Tibial artery (tissue), 4 donors: ENCODE results near the gene RAB44.

Experiments used
- DNase-seq, 2 donors: peaks; one replicate each; pipeline ENCODE4 v3.0.0-alpha.2; 2019
- H3K27ac ChIP-seq, 2 donors: fragments of 200-600 bp; sonication (generic) in 1 of 2; 1 replicate in 1 of 2; 2 replicates in 1 of 2; pipeline ENCODE4 v1.5.1; 2018 to 2019; ENCODE audit warnings: mild to moderate bottlenecking in 1 of 2
- H3K27me3 ChIP-seq, 2 donors: fragments of 200-600 bp; sonication (generic) in 1 of 2; one replicate each; pipeline versions ENCODE4 v1.5.1 to v1.6.0; 2016 to 2019
- H3K36me3 ChIP-seq, 3 donors: fragments of 200-600 bp; sonication (generic) in 2 of 3; one replicate each; pipeline ENCODE4 v1.5.1; 2016 to 2019; ENCODE audit warnings: mild to moderate bottlenecking in 2 of 3
- H3K4me1 ChIP-seq, 4 donors: fragments of 200-600 bp; sonication (generic) in 2 of 4; 1 replicate in 3 of 4; 2 replicates in 1 of 4; pipeline ENCODE4 v1.5.1; 2016 to 2019
- H3K4me3 ChIP-seq, 2 donors: fragments of 200-600 bp; sonication (generic) in 1 of 2; 1 replicate in 1 of 2; 2 replicates in 1 of 2; pipeline ENCODE4 v1.5.1; 2018 to 2019; ENCODE audit warnings: mild to moderate bottlenecking in 2 of 2
- H3K9me3 ChIP-seq, 3 donors: fragments of 200-600 bp; sonication (generic) in 1 of 3; one replicate each; pipeline ENCODE4 v1.5.1; 2016 to 2019
- intact Hi-C: fragments of 100-400 bp; cut with DNase I; formaldehyde crosslinking; loops from one replicate; pipeline ENCODE4 v1.15.0; 2023; ENCODE audit warnings: low total_unique reads
- TF ChIP-seq, protein P1 (sequence below), 2 experiments: fragments of 200-600 bp in 1 of 2; fragments of 450-650 bp in 1 of 2; IDR thresholded peaks; one replicate each; pipeline ENCODE4 v1.5.1; 2017 to 2019; ENCODE audit warnings: antibody characterized with exemption in 2 of 2, mild to moderate bottlenecking in 1 of 2, moderate library complexity in 1 of 2

The RAB44 gene

DNA sequence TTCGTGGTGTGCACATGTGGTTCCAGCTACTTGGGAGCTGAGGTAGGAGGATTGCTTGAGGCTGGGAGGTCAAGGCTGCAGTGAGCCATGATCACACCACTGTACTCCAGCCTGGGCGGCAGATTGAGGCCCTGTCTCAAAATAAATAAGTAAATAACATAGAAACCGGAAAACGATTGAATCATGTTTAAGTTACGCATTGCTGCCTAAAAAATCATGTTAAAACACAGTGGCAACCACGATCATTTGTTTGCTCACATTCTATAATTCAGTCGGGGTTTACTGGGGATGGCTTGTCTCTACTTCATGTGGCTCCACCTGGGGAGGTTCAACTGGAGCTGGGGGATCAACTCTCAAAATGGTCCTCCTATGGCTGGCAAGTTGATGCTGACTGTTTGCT, 27.4 kb upstream of the RAB44 start:
- Histone ChIP-seq H3K27me3 (no peaks in the 10 kb centered on the region), H3K9me3 (no peaks in the 10 kb centered on the region), H3K27ac (no peak overlapping the region), H3K36me3 (no peaks in the 10 kb centered on the region), H3K4me3 (no peak overlapping the region), H3K4me1 (peaks cover 0 to 14% (median 7%) of the 10 kb centered on the region in 4 donors)
- no peak for DNase-seq
- intact Hi-C loops = no loop called here
- TF ChIP-seq, protein P1, sequence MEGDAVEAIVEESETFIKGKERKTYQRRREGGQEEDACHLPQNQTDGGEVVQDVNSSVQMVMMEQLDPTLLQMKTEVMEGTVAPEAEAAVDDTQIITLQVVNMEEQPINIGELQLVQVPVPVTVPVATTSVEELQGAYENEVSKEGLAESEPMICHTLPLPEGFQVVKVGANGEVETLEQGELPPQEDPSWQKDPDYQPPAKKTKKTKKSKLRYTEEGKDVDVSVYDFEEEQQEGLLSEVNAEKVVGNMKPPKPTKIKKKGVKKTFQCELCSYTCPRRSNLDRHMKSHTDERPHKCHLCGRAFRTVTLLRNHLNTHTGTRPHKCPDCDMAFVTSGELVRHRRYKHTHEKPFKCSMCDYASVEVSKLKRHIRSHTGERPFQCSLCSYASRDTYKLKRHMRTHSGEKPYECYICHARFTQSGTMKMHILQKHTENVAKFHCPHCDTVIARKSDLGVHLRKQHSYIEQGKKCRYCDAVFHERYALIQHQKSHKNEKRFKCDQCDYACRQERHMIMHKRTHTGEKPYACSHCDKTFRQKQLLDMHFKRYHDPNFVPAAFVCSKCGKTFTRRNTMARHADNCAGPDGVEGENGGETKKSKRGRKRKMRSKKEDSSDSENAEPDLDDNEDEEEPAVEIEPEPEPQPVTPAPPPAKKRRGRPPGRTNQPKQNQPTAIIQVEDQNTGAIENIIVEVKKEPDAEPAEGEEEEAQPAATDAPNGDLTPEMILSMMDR (IDR thresholded peaks at IDR 0.05) = no peak

DNA sequence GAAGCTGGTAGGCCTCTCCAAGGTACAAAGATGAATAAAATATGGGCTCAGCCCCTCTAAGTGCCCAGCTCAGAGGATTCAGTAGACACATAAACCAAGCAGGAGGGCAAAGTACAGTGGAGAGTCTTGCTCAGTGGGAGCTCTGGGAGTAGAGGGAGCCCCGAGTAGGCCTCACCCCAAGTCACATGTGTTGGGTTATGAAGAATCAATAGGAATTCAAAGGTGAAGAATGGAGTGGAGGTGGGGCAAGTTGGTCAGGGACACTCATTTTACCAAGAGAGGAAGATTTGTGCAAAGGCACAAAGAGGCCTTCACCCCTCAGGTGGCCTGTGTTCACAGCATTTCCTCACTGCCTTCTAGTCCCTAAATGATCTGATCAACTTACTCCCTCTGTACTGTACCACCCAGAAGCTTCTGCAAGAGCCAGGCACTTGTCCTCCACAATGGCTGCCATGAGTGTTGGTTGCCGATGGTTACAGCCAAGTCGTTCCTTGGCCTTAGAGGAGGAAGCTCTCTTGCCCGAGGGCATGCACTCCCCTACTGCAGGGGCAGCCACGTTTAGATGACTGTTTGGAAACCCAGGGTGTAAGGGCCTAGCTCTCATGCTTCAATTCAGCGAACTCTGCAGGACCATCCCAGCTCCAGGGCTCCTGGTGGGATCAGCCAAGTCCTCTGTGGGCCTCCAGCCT, 25.8 kb upstream of the RAB44 start:
- Histone ChIP-seq H3K36me3 (no peaks in the 10 kb centered on the region), H3K4me3 (no peak overlapping the region), H3K9me3 (no peaks in the 10 kb centered on the region), H3K27me3 (no peaks in the 10 kb centered on the region), H3K4me1 (peaks cover 0 to 19% (median 11%) of the 10 kb centered on the region in 4 donors), H3K27ac (no peak overlapping the region)
- intact Hi-C loops = no loop called here
- TF ChIP-seq, protein P1 (IDR thresholded peaks at IDR 0.05) = no peak
- DNase-seq = no peak

DNA sequence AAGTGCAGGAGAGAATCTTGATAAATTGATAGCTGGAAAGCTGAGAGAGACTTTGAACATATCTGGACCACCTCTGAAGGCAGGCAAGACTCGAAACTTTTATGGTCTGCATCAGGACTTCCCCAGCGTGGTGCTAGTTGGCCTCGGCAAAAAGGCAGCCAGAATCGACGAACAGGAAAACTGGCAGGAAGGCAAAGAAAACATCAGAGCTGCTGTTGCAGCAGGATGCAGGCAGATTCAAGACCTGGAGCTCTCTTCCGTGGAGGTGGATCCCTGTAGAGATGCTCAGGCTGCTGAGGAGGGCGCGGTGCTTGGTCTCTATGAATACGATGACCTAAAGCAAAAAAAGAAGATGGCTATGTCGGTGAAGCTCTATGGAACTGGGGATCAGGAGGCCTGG, 23.7 kb upstream of the RAB44 start:
- intact Hi-C loops = no loop called here
- H3K4me1 ChIP-seq = peaks cover 0 to 25% (median 19%) of the 10 kb centered on the region in 4 donors
- H3K27me3 ChIP-seq = no peaks in the 10 kb centered on the region
- H3K4me3 ChIP-seq = no peak overlapping the region
- no peak overlapping the region for H3K27ac ChIP-seq
- no peak for DNase-seq
- no peaks in the 10 kb centered on the region for H3K9me3 ChIP-seq
- TF ChIP-seq, protein P1 (IDR thresholded peaks at IDR 0.05) = no peak
- no peaks in the 10 kb centered on the region for H3K36me3 ChIP-seq

DNA sequence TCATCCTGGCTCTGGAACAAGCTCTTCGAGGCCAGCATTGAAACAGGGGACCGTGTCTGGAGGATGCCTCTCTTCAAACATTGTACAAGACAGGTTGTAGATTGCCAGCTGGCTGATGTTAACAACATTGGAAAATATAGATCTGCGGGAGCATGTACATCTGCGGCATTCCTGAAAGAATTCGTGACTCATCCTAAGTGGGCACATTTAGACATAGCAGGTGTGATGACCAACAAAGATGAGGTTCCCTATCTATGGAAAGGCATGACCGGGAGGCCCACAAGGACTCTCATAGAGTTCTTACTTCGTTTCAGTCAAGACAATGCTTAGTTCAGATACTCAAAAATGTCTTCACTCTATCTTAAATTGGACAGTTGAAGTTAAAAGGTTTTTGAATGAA, 22.7 kb upstream of the RAB44 start:
- peaks cover 0 to 25% (median 19%) of the 10 kb centered on the region in 4 donors for H3K4me1 ChIP-seq
- intact Hi-C loops = no loop called here
- TF ChIP-seq, protein P1 (IDR thresholded peaks at IDR 0.05) = no peak
- no peak overlapping the region for H3K4me3 ChIP-seq
- no peak for DNase-seq
- no peaks in the 10 kb centered on the region for H3K9me3 ChIP-seq
- no peaks in the 10 kb centered on the region for H3K27me3 ChIP-seq
- no peak overlapping the region for H3K27ac ChIP-seq
- H3K36me3 ChIP-seq = no peaks in the 10 kb centered on the region

DNA sequence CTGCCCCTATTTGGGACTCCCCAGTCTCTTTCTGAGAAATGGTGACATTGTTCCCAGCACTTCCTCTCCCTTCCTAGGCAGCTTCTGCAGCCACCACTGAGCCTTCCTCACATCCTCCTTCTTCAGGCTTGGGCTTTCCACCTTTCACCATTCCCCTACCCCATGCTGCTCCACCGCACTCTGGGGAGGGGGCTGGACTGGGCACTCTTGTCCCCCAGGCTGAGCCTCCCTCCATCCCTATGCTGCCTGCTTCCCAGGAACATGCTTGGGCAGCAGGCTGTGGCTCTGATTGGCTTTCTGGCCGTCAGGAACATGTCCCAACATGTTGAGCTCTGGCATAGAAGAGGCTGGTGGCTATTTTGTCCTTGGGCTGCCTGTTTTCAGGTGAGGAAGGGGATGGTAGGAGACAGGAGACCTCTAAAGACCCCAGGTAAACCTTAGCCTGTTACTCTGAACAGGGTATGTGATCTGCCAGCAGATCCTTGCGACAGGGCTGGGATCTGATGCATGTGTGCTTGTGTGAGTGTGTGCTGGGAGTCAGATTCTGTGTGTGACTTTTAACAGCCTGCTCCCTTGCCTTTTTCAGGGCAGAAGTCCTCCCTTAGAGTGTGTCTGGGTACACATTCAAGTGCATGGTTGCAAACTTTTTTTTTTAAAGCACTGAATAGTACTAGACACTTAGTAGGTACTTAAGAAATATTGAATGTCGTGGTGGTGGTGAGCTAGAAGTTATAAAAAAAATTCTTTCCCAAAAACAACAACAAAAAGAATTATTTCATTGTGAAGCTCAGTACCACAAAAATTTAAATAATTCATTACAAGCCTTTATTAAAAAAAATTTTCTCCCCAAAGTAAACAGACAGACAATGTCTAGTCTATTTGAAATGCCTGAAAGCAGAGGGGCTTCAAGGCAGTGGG, 21.2 kb upstream of the RAB44 start:
- Histone ChIP-seq H3K27me3 (no peaks in the 10 kb centered on the region), H3K4me3 (no peak overlapping the region), H3K36me3 (peaks cover 0 to 7% (median 0%) of the 10 kb centered on the region in 3 donors), H3K27ac (peak overlapping the region; percentile 99 to 100), H3K4me1 (peaks cover 0 to 34% (median 23%) of the 10 kb centered on the region in 4 donors), H3K9me3 (no peaks in the 10 kb centered on the region)
- no peak for DNase-seq
- intact Hi-C loops = no loop called here
- TF ChIP-seq, protein P1 (IDR thresholded peaks at IDR 0.05) = no peak
